ENCODE results near the gene AKR1E2. TPM values are rescaled to one million over a fixed set of nuclear protein-coding genes. Genes with fewer than 3 reads are reported as not detected.

The AKR1E2 gene
- total and polyA plus RNA-seq, 2 donors from 2014 or later = 1.8 to 5.8 TPM

- no peak for TF ChIP-seq CTCF (IDR thresholded peaks at IDR 0.05; ENCODE audit: borderline replicate concordance, extremely low read depth, insufficient read depth)
- DNase-seq (no peak), FAIRE-seq (no peak)
- Histone ChIP-seq H3K36me3 (ENCODE audit: control insufficient read depth in 2 of 3, insufficient read depth in 3 of 3, low read length in 3 of 3) (no peaks in the 10 kb centered on the region), H3K4me3 (ENCODE audit: low read length in 3 of 3) (no peak overlapping the region), H3K9ac (ENCODE audit: low read length in 3 of 3) (no peak overlapping the region), H3K9me3 (ENCODE audit: control insufficient read depth in 2 of 3, insufficient read depth in 1 of 3, low read length in 3 of 3) (no peaks in the 10 kb centered on the region), H3K27me3 (ENCODE audit: control insufficient read depth, insufficient read depth, low read length) (no peaks in the 10 kb centered on the region), H3K4me1 (ENCODE audit: control insufficient read depth in 2 of 3, insufficient read depth in 2 of 3, low read depth in 1 of 3, low read length in 3 of 3) (no peaks in the 10 kb centered on the region), H3K27ac (ENCODE audit: low read depth in 2 of 2, low read length in 2 of 2) (no peak overlapping the region)
- intact Hi-C loops (cut with DNase I) = no loop called here
Observed at GRCh38 chr10:4894335-4894734, 68.3 kb downstream of the AKR1E2 start.

Other genes starting within 250 kb of the AKR1E2 start
- 61.7 TPM for gene AKR1C1, start 137.2 kb downstream of the AKR1E2 start, total RNA-seq
- gene AKR1C1, start 137.2 kb downstream of the AKR1E2 start, polyA plus RNA-seq (ENCODE audit: insufficient read depth, low read depth, low replicate concordance) = 81.3 TPM
- 16.3 TPM for gene AKR1C2, start 177.7 kb downstream of the AKR1E2 start, total RNA-seq
- 11.8 TPM for gene AKR1C2, start 177.7 kb downstream of the AKR1E2 start, polyA plus RNA-seq (ENCODE audit: insufficient read depth, low read depth, low replicate concordance)